GM18870 (cell line): Measurements from ENCODE around the gene HNRNPA3.
"Not testable (repeated sequence)": the region's sequence is repeated elsewhere in the genome, so short reads cannot be mapped to it uniquely, and the experiment has no call there.

Experiments used
- ATAC-seq: cut with Tn5 transposase; IDR thresholded peaks from one replicate; pipeline ENCODE4 v1.9.1; 2021; ENCODE audit warnings: moderate library complexity; ENCODE audit not compliant: unreplicated experiment

HNRNPA3 gene

DNA sequence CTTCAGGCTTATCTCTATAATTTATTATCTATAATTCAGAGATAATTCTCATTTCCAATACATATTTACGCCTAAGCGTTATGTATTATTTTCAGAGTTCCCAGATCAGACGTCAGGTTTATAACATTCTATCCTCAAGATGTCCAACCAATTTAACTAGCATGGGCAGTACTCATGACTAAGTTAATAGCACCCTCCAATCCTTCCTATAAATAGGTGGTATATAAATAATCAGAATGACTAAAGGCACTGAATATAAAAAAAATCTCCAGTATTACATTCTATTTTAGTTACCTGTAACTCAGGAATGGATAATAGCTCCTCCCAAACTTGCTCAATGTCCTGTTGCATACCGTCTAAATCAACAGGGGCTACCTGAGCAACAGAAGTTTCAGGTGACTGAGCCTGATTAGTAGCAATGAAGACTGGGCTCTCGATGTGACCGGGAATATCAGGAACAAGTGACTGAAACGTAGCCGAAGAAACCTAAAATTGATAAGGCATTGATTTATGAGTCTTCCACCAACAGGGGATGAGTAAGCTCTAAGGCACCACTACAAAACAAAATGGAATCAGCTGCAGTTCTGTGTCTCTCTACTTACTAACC lies 19.6 kb downstream of the HNRNPA3 start:
- ATAC-seq = no peak

DNA sequence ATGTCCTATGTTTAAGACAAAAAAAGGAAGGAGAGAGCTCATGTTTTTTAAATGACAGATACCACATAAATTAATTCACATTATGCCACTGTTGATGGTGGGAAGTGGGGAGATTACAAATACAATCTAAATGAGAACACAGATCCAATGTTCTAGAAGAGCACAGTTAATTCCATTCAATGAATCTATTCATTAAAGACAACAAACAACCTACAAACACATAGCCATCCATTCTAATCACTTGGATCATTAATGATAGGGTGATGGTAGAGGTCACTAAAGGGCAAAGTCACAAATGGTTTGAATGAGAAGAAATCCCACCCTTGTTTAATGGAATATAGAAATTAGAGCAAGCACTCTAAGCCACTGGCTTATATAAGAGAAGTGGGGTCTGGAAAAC lies 21.7 kb downstream of the HNRNPA3 start:
- no peak for ATAC-seq

DNA sequence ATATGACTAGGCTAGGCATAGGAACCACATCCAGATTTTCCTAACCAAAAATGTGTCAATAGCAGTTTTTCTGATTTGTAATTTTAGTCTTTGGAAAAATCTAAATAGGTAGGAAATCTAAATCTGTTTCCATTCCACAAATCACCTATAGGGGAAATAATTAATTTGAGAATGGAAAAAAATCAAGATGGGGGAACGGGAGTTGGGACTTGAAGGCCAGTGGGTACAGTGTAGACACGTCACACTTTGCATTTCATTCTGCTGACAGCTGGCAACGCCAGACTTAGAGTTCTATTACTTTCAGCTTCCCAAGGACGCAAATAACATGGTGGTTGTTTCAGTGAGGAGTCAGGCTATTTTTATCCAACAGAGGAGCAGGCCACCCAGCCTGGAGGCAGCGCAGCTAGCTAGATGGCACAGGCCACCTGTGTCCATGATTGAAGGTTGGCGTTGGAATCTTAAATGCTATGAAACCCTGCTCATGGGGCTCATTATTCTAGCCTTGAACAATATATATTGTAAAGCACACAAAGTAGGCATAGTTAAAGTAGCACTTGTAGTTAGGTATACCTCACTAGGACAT lies 23.4 kb downstream of the HNRNPA3 start:
- no peak for ATAC-seq

DNA sequence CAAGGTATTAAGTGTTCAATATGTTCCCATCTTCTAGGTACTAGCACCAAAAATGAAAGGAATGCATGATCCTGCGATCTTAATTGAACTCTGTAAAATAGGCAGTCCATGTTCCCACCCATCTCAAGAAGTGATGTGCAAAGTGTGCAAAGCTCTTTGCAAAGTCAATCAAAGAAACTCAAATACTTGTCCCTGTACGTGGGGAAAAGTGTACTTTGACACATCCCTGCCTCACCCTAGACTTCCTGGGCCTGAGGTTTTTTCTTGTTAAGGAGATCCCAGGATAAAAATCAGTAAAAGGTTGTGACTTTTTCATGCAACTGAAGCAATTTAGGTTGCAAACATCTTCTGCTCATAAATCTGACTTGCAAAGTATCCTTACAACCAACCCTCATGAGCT lies 25.3 kb downstream of the HNRNPA3 start:
- ATAC-seq = no peak

DNA sequence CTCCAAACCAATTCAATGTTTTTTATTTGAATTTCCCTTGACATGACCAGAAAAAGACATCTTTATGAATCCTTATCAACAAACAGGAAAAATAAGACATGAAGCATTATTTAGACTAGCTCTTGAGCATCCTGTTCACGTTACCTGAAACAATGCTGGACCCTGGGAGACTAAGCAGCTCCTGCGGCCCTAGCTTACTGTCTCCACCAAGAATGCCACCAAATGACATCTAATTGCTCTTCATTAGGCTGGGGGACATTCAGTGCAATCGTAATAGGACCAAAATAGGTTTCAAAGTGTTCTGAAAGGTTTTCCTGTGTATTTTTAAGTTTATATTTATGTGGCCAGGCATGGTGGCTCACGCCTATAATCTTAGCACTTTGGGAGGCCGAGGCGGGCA lies 26.5 kb downstream of the HNRNPA3 start:
- ATAC-seq = no peak

DNA sequence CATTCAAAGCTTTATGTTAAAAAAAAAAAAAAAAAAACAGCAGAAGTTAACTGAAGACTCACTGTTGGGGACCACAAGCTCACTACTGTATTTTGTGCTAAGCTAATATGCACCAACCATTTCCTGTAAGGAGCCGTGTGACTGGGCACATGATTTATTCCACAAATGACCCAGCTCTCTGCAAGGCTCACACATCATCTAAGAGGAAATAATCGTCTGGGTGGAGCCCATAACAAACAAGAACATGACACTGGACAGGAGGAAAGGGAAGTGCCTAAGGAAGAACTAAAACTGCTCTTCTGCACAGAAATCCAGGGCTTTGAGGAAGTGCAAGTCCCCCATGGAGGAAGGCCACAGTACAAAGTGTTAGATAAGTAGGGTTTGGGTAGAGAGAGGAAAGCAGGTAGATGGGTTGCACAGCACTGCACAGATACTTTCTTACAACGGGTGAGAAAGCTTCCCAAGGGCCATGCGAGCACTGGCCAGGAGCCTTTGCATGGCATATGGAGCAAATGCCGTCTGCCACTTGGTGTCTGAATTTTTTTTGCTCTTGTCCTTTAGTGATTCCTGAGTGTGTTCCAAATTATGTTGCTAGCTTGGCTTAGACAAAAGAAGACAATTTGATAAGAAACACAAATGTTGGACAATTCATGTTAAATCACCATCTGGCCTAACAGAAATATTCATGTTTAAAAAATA lies 27.5 kb downstream of the HNRNPA3 start:
- peak; percentile 47 for ATAC-seq

DNA sequence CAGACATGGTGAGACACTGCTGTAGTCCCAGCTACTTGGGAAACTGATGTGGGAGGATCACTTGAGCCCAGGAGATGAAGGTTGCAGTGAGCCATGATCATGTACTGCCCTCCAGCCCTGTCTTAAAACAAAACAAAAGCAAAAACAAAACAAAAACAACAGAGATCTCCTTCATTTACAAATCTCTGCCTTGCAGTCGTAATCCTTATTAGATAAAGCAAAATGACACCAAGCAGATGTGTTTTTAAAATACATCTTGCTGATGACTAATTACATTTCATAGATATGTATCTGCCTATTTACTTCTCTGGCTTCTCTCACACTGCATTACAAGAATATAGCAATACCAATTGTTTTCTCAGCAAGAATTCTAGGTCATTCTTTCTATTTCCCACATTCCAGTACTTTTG lies 29.1 kb downstream of the HNRNPA3 start:
- ATAC-seq = no peak

DNA sequence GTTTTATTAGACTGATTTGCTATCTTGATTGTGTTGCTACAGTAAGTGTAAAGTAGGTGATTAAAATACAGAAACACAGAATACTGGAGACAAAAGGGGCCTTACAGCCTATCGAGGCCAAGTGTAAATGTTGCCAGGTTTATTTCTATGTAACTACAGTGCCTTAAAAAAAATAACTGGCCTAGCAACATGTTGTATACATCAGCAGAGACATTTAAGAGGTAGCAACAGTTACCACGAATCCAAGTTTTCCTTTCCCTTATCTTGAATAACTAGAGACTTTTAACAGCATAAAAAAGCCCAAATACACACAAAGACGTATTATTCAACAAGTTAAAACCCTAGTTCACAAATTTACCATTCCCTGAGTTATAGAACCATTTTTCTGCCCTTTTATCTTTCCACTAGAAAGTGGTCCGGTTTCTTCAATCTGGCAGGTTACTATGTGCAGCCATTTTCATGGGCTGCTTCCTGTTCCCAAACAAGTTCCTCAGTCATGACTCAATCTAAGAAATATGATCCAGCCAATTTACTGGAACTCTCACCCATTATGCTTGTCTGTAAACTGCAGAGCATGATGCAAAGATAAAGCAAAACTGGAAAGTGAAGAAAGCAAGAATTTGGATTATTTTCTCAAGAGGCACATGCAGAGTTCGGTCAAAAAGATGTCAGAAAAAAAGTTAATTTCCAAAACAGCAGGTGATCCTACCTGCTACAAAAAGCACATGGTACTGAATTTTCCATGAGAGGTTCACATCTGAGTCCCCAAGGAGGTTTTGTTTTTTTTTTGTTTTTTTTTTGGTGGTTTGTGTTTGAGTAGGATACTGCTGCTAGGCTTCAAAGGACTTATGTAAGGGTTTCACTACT lies 29.8 kb downstream of the HNRNPA3 start:
- no peak for ATAC-seq

DNA sequence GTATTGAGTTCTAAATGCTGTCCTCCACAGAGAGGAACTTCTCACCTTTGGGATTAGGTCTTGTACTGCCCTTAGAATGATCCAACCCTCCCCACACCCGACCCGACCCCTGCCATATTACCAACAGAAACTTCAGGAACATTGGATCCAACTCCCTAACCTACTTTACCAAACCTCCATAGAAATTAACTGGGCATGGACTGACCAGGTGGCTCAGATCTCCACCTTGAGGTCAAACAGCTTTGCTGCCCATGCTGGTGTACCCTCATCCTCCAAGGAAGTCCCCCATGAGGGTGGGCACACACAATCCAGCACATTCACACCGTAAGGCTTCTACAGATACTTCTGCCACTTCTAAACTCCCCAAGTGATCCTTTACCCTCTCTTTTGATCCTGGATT lies 30.5 kb downstream of the HNRNPA3 start:
- no peak for ATAC-seq

DNA sequence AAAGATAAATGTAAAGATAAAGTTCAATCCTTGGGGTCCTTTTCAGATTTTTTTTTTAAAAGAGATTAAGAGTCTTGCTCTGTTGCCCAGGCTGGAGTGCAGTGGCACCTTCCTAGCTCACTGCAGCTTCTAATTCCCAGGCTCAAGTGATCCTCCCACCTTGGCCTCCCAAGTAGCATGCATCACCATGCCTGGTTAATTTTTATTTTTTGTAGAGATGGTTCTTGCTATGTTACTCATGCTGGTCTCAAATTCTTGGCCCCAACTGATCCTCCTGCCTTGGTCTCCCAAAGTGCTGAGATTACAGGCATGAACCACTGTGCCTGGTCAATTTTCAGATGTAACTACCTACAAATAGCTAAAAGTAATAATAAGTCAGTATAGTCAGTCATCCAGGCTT lies 30.9 kb downstream of the HNRNPA3 start:
- no peak for ATAC-seq

DNA sequence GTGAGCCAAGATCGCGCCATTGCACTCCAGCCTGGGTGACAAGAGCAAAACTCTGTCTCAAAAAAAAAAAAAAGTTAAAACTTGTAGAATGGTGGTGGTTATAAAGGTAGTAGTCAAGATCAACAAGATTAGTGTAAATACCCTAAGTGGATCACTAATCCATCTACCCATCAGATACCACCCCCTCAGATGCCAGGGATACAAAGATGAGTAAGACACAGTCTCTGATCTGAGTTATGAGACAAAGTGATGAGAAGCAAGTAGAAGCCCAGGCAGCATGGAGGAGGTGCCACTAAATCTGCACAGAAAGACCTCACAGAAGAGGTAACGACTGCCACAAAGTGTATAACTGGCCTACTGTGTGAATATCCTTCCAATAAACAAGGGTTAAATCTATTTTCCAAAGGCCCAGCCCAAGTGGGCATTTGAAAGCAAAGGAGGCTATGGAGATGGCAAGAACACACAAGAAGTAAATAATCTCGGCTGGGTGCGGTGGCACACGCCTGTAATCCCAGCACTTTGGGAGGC lies 31.7 kb downstream of the HNRNPA3 start:
- ATAC-seq = no peak

DNA sequence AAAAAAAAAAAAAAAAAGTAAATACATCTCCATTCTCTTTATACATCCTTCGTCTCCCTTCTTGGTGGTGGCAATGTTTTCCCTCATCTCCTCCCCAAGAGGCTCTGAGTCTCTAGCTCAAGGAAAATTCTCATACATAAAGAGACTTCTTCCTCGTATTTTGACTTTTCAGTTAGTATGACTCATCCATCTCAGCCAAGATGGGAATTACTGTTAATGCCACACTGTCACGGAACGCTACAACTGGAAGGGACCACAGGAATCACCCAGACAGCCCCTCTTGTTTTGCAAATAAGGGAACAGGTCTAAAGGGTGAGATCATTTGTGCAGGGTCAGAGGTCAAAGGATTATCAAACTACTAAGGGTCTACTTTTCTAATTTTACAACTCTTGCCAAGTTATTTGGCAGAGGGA lies 32.4 kb downstream of the HNRNPA3 start:
- ATAC-seq = no peak

DNA sequence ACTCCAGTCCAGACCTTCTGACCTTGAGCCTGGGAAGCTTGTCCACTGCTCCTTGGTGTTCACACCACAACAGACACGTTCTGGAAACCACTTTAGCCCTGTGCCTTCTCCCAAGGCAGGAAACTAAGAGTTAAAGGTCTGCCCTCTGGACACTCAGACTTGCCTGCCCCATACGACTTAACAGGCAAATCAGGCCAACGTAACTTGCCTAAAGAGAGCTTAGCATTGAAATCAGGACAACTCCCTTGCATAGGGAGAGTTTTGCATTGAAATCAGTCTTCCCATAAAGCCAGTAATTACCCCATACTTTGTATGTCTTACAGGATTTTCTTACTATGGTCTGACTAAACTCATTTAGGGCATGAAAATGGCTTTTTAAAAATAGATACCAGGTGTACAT lies 33.4 kb downstream of the HNRNPA3 start:
- no peak for ATAC-seq

DNA sequence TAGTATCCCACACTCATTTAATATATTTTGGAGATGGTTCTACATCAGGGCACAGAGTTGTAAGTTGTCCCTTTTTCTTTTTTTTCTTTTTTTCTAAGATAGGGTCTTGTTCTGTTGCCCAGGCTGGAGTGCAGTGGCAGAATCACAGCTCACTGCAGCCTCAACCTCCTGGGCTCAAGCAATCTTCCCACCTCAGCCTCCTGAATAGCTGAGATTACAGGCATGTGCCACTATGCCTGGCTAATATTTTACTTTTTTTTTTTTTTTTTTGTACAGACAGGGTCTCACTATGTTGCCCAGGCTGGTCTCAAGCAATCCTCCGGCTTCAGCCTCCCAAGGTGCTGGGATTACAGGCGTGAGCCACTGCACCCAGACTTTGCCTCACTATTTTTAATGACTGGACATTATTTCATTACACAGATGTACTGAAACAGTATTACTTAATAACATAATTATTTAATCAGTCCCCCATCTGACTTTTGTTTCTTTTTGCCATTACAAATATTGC lies 34.0 kb downstream of the HNRNPA3 start:
- ATAC-seq = not testable (repeated sequence)

DNA sequence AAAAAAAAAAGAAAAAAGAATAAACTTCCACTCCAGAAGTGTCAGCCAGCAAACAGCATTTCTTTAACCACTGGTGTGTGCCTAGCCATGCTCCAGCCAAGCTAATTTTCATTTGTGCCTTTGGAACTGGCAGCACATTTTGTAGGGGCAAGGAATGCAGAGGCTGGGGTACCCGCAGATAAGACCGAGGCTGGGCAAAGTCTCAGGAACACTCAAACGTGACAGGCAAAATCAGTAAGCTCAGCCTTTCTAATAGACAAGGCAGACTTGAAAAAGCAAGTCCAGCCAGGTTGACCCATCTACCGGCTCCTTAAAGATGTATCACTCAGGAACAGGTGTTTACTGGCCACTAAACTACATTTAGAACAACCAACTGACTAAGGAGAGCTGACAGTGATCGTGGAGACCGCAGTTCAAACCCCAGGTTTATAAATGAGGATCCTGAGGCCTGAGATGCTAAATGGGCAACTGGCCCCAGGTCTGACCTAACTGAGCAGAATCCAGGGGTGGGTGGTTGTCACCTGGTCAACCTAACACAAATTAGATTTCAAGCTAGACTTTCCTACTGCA lies 35.2 kb downstream of the HNRNPA3 start:
- no peak for ATAC-seq

DNA sequence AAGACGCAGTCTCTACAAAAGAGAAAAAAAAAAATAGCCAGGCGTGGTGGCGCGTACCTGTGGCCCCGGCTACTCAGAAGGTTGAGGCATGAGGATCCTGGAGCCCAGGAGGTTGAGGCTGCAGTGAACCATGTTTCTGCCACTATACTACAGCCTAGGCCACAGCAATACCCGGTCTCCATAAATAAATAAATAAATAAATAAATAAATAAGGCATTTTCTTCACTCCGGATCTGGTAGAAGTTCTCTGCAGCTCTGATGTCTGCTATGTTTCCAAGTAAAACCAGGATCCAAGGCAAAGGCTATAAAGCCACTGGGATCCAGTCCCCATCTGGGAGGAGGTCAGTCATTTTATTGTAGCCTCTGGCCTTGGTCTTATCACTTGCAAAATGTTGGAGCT lies 36.4 kb downstream of the HNRNPA3 start:
- ATAC-seq = no peak

DNA sequence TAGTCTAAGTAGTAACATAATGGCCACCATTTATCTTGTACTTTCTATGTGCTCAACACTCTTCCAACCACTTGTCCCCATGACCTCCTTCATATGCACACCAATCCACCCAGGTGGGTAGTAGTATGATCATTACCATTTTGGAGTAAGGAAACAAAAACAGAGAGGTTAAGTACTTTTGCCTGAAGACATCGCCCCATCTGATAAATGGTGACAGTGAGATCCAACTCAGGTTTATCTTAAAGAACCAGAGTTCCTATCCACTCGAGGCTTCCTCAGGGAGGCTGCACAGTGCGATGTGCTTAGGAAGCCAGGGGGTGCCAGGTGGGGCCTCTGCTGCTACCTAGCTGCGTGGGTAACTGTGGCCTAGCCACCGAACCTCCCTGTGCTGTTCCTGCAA lies 37.9 kb downstream of the HNRNPA3 start:
- ATAC-seq = no peak

DNA sequence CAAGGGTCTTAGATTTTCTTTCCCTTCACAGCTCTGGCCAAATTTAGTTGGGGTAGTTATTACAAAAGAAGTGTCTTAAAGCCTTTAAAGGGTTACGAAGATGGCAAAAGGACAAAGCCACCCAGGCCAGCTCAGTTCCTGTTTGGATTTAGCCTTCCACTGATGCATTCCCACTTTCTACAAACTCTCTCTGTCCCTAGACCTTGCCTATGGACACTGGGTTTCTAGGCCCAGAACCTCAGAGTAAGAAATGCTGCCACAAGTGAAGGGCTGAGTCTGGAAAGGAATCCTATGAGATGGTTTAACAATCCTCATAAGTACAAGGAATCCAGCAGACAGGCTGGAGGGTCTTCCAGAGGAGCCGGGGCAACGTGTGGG lies 38.6 kb downstream of the HNRNPA3 start:
- no peak for ATAC-seq

DNA sequence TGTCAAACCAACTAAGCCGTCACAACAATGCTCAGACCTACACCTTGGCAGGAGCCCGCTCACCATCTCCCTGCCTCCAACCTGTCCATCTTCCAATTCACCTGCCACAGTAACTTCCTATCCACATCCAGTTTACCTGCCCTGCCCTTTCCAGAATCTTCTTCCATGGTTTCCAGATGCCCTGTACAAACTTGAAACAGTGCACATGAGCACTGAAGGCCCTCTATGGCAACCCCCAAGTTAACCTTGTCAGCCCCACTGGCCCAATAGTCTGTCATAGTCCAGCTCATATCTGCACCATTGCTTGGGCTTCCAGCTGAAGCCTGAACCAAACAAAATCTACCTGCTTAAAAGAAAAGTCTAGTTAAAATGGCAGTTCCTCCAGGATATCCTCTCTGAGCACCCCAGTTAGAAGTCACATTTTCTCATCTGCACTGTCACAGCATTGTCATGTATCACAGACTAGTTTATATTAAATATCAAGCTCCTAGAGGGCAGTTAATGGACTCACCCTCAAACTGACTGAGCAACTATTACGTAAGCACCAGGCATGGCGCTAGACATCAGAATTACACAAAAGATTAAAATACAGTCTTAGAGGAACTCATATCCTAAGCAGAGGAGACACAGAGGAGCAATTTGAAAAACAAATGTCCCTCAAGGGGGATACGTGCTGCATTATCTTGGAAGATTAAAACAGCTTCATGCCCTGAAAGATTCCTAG lies 40.4 kb downstream of the HNRNPA3 start:
- ATAC-seq = no peak

DNA sequence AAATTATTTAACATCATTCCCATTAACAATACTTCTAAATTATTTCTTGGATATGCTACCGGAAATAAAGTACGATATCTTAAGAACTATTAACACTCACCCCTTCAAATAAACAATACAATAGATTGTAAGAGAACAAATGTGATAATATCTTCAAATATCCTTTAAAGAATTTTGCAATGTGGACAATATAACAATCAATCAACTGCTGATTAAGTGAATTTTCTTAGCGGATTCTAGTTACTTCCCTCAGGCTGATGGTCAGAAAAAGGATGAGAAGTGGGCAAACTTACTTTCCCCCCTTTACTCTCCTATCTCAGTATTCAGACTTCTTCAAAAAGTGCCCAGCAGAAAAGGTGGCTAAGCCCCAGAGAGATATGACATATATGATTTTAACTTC lies 41.1 kb downstream of the HNRNPA3 start:
- ATAC-seq = no peak
